ENCODE data around the gene S100A16.
"Not testable (repeated sequence)": the region's sequence is repeated elsewhere in the genome, so short reads cannot be mapped to it uniquely, and the experiment has no call there.

Gene S100A16

GRCh38 chr1:153583514-153583913 lies 29.4 kb downstream of the S100A16 start:
- not testable (repeated sequence) for DNase-seq

- DNase-seq: not testable (repeated sequence)
Measured at GRCh38 chr1:153582836-153583235, 30.1 kb downstream of the S100A16 start.

DNA sequence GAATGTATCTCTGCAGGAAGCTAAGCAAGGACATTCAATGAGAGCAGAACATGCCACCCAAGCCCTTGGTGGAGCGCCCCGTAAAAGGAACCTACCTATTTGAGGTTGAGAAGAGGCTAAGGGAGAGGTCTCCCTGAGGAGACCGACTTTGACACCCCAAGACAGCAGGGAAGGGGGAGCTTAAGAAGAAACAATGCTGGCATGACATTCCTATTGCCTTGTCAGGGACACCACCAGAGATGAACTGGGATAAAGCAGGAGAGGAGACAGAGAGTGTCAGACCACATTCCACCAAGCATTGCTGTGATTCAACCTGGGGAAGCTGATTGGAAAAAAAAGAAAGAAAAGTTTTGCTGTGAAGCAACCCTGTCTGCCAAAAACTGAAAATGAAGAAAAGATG lies 34.0 kb downstream of the S100A16 start:
- no peak for DNase-seq

GRCh38 chr1:153578490-153578889 lies 34.4 kb downstream of the S100A16 start:
- no peak for DNase-seq

- no peak for DNase-seq
Measured at GRCh38 chr1:153577624-153578051, 35.3 kb downstream of the S100A16 start.

- no peak for DNase-seq
Measured at GRCh38 chr1:153577138-153577537, 35.8 kb downstream of the S100A16 start.

GRCh38 chr1:153575497-153575896 lies 37.4 kb downstream of the S100A16 start:
- DNase-seq: not testable (repeated sequence)

DNA sequence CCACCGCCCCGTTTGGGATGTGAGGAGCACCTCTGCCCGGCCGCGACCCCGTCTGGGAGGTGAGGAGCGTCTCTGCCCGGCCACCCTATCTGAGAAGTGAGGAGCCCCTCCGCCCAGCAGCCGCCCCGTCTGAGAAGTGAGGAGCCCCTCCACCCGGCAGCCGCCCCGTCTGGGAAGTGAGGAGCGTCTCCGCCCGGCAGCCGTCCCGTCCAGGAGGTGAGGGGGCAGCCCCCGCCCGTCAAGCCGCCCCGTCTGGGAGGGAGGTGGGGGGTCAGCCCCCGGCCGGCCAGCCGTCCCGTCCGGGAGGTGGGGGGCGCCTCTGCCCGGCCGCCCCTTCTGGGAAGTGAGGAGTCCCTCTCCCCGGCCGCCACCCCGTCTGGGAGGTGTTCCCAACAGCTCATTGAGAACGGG lies 37.9 kb downstream of the S100A16 start:
- not testable (repeated sequence) for DNase-seq

GRCh38 chr1:153573351-153573750 lies 39.6 kb downstream of the S100A16 start:
- DNase-seq: no peak

DNA sequence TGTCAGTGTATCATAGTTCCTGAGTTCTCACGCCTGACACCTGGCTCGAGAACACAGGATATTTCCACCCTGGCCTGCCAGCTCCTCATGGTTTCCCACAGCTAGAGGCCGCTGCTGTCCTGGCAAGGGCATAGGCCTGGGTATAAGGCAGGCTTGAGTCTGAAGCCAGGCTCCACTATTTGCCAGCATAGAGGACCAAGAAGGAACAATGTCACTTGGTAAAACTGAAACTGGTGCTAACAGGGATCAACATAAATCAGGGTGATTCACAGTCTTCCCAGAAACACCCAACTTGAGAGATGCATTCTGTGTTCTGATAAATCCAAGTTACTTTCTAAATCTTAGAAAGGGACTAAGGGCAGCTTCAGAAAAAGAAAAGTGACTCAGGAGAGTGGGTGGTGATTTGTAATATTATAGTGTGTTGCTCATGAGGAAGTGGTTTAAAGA lies 40.3 kb downstream of the S100A16 start:
- peak; percentile 72 for DNase-seq

DNA sequence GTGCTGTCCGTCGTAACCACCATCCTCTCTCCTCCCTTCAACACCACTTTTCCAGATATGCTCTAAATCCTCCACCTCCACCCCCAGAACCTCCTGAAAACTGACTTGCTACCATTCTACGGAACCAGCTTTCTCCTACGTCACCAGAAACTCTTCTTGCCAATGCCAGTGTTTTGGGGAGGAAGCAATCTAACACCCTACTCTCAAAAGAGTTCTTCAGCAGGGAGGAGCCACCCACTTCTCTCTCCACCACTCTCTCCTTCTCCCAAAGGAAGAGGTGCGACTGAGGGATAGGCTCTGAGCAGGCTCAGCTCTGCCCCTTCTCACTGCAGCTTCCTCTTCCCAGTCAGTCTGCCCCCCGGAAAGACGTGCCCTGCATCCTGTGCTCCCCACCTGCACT lies 41.2 kb downstream of the S100A16 start:
- DNase-seq: no peak

- DNase-seq: no peak
Measured at GRCh38 chr1:153570874-153571273, 42.1 kb downstream of the S100A16 start.

DNA sequence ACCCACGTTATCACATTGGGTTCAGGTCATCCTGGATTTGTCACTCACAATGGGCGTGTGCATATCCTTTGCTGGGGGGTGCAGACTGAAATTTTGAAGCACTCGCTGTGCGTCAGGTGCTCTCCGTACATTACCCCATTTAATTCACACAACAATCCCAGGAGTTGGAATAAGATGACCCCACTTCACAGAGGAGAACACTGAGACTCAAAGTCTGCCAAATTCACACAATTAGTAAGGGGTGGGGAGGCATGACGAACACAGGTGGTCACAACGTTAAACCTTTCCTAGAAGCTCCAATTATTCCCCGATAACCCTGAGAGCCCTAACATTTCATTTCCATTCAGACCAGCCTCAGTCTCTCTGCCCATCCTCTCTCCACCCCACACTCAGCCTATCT lies 43.5 kb downstream of the S100A16 start:
- DNase-seq: no peak

DNA sequence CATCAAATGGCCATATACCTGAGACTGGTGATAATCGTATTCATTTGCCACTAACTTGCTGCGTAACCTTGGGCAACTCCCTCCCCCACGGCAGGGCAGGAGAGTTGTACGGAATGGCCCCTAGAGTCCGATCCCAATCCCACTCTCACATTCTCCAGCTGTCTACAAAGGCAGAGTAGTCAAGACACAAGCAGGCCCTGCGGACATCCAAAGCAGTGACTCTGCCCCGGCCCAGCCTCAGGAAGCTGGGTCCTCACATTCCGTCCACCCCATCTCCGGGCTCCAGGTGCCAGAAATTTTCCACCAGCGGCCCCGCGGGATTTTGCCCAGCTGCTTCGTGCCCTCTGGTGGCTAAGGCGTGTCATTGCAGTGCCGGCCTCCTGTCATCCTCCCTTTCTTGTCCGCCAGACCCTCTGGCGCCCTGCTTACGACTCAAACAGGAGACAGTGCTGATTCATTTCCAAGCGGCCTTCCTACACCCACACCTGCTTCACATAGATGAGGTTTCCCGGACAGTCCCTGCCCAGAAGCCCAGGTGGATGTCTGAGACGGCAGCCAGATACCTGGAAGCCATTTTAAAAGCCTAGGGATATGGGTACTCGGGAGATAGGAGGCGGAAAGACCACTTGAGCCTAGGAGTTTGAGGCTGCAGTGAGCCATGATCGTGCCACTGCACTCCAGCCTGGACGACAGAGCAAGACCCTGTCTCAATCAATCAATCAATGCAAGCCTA lies 44.4 kb downstream of the S100A16 start:
- peak; percentile 77 for DNase-seq

GRCh38 chr1:153567621-153568366 lies 45.1 kb downstream of the S100A16 start:
- no peak for DNase-seq

DNA sequence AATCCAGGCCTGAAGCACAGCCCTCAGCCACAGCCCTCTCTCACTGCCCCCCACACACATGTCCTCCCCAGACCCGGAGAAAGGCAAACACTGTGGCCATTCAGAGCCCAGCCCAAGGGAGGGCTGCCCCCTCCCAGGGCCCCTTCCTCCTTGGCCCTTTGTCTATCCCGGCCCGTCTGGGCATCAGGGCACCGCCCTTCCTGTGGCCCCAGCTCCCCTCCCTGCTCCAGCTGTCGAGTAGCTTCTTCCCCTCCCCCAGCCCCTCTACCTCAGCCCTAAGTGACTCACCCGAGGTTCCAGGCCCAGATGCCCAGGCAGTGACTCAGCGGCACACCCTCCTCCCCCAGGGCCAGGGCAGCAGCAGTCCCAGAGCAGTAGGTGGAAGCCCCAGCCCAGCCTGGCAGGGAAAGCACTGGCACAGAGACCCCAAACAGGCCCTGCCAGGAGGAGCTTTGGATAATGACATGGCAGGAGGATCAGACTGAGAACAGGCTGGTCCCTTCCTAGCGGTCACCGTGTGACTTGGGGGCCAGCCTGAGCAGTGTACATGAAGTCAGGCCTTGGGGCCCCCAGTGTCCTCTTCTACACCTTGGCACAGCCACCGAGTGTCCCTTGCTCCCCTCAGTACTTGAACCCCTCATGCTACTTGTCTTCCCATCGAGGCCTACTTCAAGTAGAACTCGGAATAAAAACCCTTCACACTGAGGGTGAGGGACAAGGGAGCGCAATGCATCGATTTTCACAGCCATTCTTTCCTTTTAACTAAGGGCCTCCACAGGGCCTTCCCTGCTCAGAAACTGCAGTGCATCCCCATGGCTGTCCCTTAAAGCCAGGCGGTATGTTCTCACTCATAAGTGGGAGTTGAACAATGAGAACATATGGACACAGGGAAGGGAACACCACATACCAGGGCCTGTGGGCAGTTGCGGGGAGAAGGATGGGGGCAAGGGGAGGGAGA lies 46.2 kb downstream of the S100A16 start:
- peak; percentile 87 for DNase-seq

DNA sequence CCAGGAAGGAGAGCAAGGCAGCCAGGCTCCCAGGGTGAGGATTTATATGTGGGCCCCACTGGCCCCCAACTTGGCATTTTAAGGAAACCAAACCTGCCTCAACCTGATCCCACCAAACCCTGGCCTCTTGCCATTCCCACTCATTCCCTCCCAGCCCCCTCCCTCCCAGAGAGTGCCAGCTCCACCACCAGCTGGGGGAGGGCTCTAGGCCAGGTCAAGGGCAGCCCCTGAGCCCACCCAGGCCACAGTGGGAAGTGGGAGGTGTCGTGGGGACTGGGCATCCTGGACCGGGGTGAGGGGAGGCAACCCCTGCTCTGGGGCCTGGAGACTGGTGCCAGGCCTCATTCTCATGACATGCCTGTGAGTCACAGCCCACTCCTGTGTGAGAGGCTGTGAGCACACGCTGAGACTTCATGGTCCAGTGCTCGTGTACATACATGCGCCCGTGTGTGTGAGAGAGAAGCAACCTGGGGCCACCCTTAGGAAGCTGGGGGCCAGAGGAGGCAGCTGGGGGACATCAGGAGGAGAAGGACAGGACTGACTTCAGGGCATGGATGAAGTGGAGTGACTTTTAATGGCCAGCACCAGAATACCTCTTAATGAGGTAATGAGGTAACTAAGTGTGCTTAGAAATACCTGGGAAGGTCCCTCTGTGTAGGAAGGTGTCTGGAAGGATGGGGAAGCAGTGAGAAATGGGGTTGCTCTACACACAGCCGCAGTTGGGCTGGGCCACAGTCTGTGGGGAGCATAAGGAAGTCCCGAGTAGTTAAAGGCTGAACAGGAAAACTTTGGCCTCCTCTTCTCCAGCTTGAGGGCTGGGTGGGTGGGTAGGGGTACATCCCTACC lies 47.2 kb downstream of the S100A16 start, which contains the start of gene S100A2:
Gene S100A2, minus strand, starts transcription at position 316 of the 846 bp plus-strand sequence. CDS start 1,967 bp downstream, outside the sequence.
- DNase-seq: peak; percentile 59

- peak; percentile 4 for DNase-seq
Measured at GRCh38 chr1:153563991-153564390, 48.9 kb downstream of the S100A16 start.

- DNase-seq: peak; percentile 12
Measured at GRCh38 chr1:153563483-153563901, 49.4 kb downstream of the S100A16 start.

DNA sequence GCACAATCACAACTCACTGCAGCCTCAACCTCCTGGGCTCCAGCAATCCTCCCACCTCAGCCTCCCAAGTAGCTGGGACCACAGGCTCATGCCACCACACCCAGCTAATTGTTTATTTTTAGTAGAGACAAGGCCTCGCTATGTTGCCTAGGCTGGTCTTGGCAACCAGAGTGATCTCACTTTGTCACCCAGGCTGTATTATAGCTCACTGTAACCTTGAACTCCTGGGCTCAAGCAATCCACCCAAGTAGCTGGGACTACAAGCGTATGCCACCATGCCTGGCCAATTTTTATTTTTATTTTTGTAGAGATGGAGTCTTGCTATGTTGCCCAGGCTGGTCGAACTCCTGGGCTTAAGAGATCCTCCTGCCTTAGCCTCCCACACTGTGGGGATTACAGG lies 50.9 kb downstream of the S100A16 start:
- DNase-seq: not testable (repeated sequence)

GRCh38 chr1:153561466-153561985 lies 51.4 kb downstream of the S100A16 start:
- DNase-seq: no peak

Measured in 8988T (cell line).